Measurements from ENCODE around the gene VPS35L.
"Not testable (repeated sequence)": the region's sequence is repeated elsewhere in the genome, so short reads cannot be mapped to it uniquely, and the experiment has no call there.

The VPS35L gene

GRCh38 chr16:19655242-19655777, 99.8 kb downstream of the VPS35L start:
- DNase-seq = no peak

- DNase-seq = no peak
Measured at GRCh38 chr16:19657831-19658230, 102.3 kb downstream of the VPS35L start.

GRCh38 chr16:19659554-19659953, 104.1 kb downstream of the VPS35L start:
- no peak for DNase-seq

- DNase-seq = no peak
Measured at GRCh38 chr16:19660432-19660831, 104.9 kb downstream of the VPS35L start.

GRCh38 chr16:19662351-19662750, 106.8 kb downstream of the VPS35L start:
- no peak for DNase-seq

GRCh38 chr16:19664166-19664565, 108.7 kb downstream of the VPS35L start:
- DNase-seq = no peak

- DNase-seq = not testable (repeated sequence)
Measured at GRCh38 chr16:19665313-19665712, 109.8 kb downstream of the VPS35L start.

- no peak for DNase-seq
Measured at GRCh38 chr16:19666477-19666876, 111.0 kb downstream of the VPS35L start.

GRCh38 chr16:19672378-19672777, 116.9 kb downstream of the VPS35L start:
- no peak for DNase-seq

- DNase-seq = no peak
Measured at GRCh38 chr16:19674485-19674884, 119.0 kb downstream of the VPS35L start.

GRCh38 chr16:19677402-19677801, 121.9 kb downstream of the VPS35L start:
- DNase-seq = no peak

- no peak for DNase-seq
Measured at GRCh38 chr16:19678804-19679203, 123.3 kb downstream of the VPS35L start.

- DNase-seq = not testable (repeated sequence)
Measured at GRCh38 chr16:19679281-19679680, 123.8 kb downstream of the VPS35L start.

GRCh38 chr16:19680881-19681340, 125.4 kb downstream of the VPS35L start:
- no peak for DNase-seq

- DNase-seq = no peak
Measured at GRCh38 chr16:19681637-19682036, 126.1 kb downstream of the VPS35L start.

- no peak for DNase-seq
Measured at GRCh38 chr16:19683453-19684236, 128.1 kb downstream of the VPS35L start.

- no peak for DNase-seq
Measured at GRCh38 chr16:19685176-19685575, 129.7 kb downstream of the VPS35L start.

- no peak for DNase-seq
Measured at GRCh38 chr16:19687279-19687678, 131.8 kb downstream of the VPS35L start.

GRCh38 chr16:19688396-19689024, 133.0 kb downstream of the VPS35L start:
- DNase-seq = no peak

GRCh38 chr16:19689342-19689741, 133.8 kb downstream of the VPS35L start:
- no peak for DNase-seq

- DNase-seq = peak in 2 of 3 donors; percentile 24 to 35
Measured at GRCh38 chr16:19690196-19690595, 134.7 kb downstream of the VPS35L start.

GRCh38 chr16:19691161-19691711, 135.7 kb downstream of the VPS35L start:
- DNase-seq = peak; percentile 65 to 72 (median 68)

- no peak for DNase-seq
Measured at GRCh38 chr16:19694989-19695388, 139.5 kb downstream of the VPS35L start.

- peak; percentile 44 to 72 (median 53) for DNase-seq
Measured at GRCh38 chr16:19696328-19696727, 140.8 kb downstream of the VPS35L start.
